HG03469 (cell line): Measurements from ENCODE around the gene LENG1.
A peak's percentile ranks its signal among the peaks of the same experiment; 100 is the strongest.

Source experiments
- ATAC-seq: cut with Tn5 transposase; IDR thresholded peaks from one replicate; pipeline ENCODE4 v1.9.1; 2021; ENCODE audit warnings: mild to moderate bottlenecking, moderate library complexity, moderate number of reproducible peaks; ENCODE audit not compliant: unreplicated experiment

Gene LENG1

DNA sequence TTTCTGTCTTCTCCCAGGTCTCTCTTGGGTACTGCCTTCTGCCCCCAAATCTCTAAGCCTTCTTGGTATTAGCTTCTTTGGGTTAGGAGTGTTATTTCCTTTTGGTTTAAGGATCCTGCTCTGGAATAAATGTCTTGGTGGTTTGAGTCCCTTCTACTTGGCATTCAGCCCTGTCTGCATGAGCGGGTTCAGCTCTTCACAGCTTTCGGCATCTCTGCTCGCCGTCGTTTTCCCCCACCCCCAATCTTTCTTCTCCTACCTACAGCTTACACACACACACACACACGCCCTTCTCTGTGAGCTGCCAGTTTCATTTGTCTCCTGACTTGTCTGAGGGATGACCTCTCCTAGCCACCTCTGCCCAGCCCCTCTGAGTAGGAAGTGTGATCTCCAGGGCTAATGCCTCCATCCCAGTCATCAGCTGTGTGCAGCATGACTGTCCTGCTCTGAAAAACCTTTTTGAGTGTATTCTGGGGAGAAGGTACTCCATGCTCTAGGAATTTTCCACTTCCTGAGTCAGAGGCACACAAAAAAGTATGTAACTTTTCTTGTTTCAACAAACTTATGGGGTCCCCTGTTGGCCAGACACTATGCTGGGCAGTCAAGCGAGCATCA, 17.2 kb downstream of the LENG1 start:
- ATAC-seq, result no peak

DNA sequence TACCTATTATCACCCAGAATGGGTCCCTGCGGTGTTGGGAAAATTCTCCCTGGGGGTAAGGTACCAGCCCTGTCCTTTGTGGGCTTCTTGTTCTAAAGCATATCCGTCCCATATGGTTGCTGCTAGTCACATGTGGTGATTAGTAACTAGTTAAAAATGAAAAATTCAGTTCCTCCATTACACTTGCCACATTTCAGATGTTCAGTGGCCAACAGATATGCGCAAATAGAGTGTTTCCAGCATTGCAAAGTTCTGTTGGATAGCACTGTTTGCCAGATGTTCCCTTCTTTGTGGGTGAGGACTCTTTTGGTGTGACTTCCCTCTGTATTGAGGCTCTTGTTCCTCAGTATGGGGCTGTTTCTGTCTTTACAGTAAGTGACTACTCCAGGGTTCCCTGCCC, 18.2 kb downstream of the LENG1 start:
- ATAC-seq, result no peak

- ATAC-seq, result no peak
Measured at GRCh38 chr19:54138489-54139256, 20.8 kb downstream of the LENG1 start.

DNA sequence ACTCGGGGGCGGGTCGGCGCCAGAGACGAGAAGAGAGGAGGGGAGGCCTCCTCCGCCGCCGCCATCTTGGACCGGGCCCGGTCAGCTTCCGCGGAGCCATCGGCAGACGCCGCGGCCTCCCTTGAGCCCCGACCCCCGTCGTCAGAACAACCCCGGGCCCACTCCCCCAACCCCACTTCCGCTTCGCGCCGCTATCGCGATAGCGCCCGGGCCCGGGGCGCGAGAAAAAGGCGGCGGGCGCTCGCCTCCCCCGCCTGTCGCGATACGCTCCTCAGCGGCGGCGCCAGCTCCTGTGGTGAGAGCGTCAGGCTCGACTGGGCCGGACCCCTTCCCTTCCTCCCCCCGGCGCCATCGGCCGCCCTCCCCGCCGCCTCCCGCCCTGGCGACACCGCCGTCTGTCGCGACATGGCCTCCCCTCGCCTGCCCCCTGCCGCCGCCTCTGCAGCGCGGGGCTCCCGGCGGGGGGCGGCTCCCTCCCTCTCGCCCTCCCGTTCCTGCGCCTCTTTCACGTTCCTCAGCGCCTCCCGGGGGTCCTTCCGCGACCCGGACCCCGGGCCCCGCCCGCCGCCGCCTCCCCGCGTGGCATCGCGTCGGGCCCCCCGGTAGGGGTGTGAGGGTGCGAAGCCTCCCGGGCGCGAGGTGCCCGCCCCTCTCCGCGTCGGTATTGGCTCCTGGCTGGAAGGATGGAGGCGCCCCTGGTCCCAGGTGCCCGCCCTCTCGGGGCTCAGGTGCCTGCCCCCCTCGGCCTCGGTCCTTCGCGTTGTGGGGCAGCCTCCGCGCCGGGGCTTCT, 21.6 kb downstream of the LENG1 start, which contains the start of gene CNOT3:
CNOT3 (plus strand) TSS at position 64 of the 790 bp plus-strand sequence. CDS start 5,217 bp downstream, outside the sequence.
- ATAC-seq, result no peak

DNA sequence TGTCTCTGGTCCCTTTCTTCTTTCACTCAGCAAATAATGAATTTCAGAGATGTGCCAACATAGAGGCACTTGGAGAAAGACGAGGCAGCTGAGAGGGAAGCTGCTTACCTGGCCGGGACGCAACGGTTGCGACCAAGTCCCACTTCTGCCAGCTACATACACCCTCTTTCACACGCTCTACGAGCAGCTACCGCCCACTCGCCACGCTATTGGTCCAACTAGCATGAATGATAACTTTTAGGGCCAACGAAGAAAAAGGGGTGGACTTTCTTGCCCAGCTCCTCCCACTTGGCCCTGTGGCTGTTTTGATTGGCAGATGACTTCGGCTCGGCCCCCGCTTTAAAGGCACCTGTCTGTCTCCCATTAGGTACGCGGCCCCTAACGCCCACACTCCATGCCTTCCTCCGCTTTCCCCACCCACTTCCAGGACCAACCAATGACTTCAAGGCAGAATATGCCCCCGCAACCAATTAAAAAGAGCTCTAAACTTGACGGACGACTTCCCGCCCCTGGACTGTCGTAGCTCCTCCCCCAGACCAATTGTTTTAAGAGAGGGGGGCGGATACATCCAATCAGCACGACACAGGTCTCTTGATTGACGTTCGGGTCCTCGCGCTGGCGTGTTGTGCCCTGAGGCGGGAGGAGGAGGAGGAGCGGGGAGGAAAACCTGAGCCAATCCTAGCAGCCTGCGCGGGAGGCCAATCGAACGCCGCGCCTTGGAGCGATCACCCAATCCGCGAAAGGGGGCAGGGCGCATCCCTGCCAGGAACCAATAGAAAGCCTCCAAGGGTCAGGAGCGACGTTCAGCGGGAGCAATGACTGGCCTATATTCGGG, 22.4 kb downstream of the LENG1 start:
- peak; percentile 60 for ATAC-seq

GRCh38 chr19:54136086-54136863, 23.2 kb downstream of the LENG1 start:
- no peak for ATAC-seq

DNA sequence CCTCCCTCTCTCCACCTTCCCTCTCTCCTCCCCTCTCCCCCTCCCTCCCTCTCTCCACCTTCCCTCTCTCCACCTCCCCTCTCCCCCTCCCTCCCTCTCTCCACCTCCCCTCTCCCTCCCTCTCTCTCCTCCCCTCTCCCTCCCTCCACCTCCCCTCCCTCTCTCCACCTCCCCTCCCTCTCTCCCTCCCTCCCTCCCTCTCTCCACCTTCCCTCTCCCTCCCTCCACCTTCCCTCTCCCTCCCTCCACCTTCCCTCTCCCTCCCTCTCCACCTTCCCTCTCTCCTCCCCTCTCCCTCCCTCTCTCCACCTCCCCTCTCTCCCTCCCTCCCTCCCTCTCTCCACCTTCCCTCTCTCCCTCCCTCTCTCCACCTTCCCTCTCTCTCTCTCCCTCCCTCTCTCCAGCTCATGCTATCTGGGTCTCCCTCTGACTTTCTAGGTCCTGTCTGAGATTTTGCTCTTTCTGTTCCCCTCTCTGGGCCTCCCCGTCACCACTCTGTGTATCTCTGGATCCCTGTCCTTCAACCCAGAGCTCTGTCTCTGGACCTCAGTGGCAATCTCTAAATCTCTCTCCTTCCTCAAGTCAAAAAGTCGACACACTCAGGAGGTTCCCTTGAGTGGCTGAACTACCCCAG, 25.4 kb downstream of the LENG1 start:
- ATAC-seq, result no peak

- ATAC-seq, result no peak
Measured at GRCh38 chr19:54133312-54133956, 26.1 kb downstream of the LENG1 start.

DNA sequence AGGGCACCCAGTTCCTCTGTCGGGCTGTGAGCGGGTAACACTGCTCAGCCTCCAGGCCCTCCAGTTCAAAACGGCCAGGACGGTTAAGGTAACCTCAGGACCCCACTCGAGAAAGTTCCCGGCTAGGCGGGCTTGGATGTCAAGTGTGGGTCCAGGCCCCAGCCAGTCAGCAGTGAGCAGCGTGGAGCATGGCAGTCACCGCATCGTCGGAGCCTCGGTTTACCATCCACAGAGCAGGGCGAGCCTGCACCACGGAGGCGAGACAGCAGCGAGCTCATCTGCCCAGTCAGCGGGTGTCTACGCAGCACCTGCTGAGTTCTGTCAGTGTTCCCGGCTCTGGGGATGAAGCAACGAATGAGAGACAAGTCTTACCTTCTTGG, 29.9 kb downstream of the LENG1 start:
- ATAC-seq, result no peak

DNA sequence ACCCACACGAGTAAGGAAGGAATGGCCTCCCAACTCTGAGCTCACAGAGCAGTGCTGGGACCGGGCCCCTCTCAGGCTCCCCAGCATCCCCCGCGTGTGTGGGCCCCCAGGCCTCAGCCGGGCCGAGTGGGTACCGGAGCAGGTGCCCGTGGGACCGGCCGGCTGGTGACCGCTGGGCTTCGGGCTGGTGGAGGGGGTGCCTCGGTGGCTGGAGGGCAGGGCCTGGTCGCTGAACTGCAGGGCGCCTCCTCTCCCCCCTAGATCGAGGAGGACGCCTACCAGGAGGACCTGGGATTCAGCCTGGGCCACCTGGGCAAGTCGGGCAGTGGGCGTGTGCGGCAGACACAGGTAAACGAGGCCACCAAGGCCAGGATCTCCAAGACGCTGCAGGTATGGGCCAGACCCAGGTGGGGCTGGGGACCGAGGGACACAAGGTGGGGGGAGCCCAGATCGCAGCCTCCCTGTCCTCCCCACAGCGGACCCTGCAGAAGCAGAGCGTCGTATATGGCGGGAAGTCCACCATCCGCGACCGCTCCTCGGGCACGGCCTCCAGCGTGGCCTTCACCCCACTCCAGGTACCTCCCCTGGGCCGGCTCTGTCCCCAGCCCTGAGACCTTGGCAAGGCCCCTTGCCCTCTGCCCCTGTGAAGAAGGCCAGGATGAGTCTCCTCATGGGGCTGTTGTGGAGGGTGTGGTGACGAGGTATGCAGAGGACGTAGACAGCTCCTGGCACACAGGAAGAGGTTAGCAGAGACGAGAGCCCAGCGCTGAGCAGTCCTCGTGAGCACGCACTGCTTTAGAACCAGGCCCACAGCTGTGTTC, 30.5 kb downstream of the LENG1 start:
- ATAC-seq, result no peak

- ATAC-seq, result no peak
Measured at GRCh38 chr19:54128441-54128725, 31.1 kb downstream of the LENG1 start.

- no peak for ATAC-seq
Measured at GRCh38 chr19:54127688-54128440, 31.7 kb downstream of the LENG1 start.

DNA sequence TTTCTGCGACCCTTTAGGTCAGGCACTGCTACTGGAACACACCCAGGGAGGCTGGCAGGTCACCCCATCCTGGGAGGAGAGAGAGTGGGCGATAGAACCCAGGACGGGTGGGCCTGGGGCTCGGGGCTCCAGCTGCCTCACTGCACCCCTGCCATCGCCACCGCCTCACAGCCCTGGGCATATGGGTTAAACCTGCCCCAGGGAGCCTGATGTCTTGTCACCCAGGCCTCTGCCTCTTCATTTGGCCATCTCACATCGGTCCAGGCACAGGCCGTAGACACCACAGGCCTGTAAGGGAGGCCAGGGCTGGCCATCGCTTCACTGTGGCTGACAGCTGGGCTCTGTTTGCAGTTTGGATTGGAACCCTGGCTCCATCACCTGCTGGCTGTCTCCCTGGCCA, 33.8 kb downstream of the LENG1 start:
- no peak for ATAC-seq

GRCh38 chr19:54124393-54124792, 35.1 kb downstream of the LENG1 start:
- no peak for ATAC-seq

- ATAC-seq, result no peak
Measured at GRCh38 chr19:54123682-54124081, 35.8 kb downstream of the LENG1 start.

DNA sequence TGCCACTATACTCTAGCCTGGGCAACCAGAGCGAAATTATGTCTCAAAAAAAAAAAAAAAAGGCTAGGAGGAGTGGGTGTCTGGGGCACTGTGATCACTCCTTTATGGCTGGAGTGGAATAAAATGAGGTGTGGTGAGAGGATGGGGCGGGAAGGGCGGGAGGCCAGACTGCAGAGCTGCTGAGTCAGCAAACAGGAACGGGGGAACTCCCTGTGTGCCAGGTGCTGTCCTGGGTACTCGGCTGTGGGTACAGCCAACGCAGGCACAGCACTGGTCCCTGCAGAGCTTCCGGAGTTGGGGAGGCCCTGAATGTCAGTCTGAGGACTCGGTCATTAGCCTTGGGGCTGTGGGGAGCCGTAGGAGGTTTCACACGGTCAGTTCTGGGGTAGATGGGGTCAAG, 38.3 kb downstream of the LENG1 start:
- no peak for ATAC-seq

DNA sequence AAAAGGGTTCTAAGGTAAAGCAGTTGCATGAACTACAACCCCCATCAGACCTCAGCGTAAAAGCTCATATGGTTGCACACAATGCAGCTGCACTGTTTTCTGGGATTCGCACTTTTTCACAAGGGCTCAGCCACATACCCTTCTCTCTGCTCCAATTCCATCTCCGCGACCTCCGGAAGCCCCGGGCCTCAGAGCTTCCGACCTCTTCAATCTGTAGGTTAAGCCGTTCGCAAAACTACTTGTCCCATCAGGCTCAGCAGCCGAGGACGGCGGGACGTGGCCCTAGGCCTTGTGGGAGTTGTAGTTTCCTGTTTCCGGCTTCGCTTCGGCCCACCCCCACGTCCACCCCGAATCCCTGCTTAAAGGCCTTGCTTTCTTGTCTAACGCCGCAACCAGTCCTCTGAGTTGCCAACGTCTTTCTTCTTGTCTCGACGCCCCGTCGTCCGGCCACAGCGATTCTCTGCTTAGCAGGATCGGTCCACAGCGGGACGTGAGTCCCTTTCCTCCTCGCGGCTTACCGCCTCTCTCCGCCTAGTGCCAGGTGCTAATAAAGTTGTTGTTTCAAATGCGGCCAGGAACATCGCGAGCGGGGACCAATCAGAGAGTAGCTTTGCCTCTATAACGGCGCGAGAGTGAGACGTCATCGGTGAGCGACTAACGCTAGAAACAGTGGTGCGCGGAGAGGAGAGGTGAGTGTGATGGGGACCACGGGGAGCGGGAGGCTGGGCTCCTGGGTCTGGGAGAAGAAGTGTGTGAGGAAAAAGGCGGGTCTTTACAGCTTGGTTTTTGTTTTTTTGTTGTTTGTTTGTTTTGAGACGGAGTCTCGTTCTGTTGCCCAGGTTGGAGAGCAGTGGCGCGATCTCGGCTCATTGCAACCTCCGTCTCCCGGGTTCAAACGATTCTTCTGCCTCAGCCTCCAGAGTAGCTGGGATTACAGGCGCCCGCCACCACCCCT, 44.1 kb downstream of the LENG1 start, which contains the start of the genes PRPF31 and TFPT:
PRPF31 (plus strand) TSS at position 646 of the 955 bp plus-strand sequence. CDS start 2,525 bp downstream, outside the sequence.
TFPT (minus strand) TSS at position 549 of the 955 bp plus-strand sequence; CDS start at position 161, 388 bp downstream.
- peak; percentile 53 for ATAC-seq
